Fibroblast of skin of left quadriceps (primary cell): ENCODE measurements around the gene APOL1.
A peak's percentile ranks its signal among the peaks of the same experiment; 100 is the strongest.
"Not testable (repeated sequence)": the region's sequence is repeated elsewhere in the genome, so short reads cannot be mapped to it uniquely, and the experiment has no call there.

Experiments used
- DNase-seq, 2 experiments: peaks; one replicate each; pipeline ENCODE4 v3.0.0-alpha.2; 2013; ENCODE audit warnings: low read depth in 2 of 2

Gene APOL1

GRCh38 chr22:36244522-36245391, 8.2 kb upstream of the APOL1 start:
- DNase-seq: peak; percentile 35 to 39

GRCh38 chr22:36245805-36246356, 7.1 kb upstream of the APOL1 start:
- DNase-seq: no peak

GRCh38 chr22:36246718-36247117, 6.2 kb upstream of the APOL1 start:
- DNase-seq: no peak

- no peak for DNase-seq
These were observed 5.0 kb upstream of the APOL1 start for GRCh38 chr22:36247955-36248354.

- DNase-seq: no peak
These were observed 3.8 kb upstream of the APOL1 start for GRCh38 chr22:36249160-36249559.

- not testable (repeated sequence) for DNase-seq
These were observed 2.5 kb upstream of the APOL1 start for GRCh38 chr22:36250292-36250960.

GRCh38 chr22:36251979-36252608, 839 bp upstream of the APOL1 start:
- DNase-seq: not testable (repeated sequence)

- no peak for DNase-seq
These were observed 874 bp downstream of the APOL1 start for GRCh38 chr22:36253523-36254490.

GRCh38 chr22:36255572-36255971, 2.6 kb downstream of the APOL1 start:
- not testable (repeated sequence) for DNase-seq

GRCh38 chr22:36256478-36256877, 3.5 kb downstream of the APOL1 start:
- DNase-seq: no peak

GRCh38 chr22:36257308-36257707, 4.4 kb downstream of the APOL1 start:
- no peak for DNase-seq

- no peak for DNase-seq
These were observed 5.2 kb downstream of the APOL1 start for GRCh38 chr22:36257948-36258670.

GRCh38 chr22:36258701-36259614, 6.0 kb downstream of the APOL1 start:
- peak in 1 of 2 experiments; percentile 18 for DNase-seq

- DNase-seq: no peak
These were observed 6.8 kb downstream of the APOL1 start for GRCh38 chr22:36259615-36260300.

GRCh38 chr22:36261675-36262074, 8.7 kb downstream of the APOL1 start:
- not testable (repeated sequence) for DNase-seq

GRCh38 chr22:36262307-36262706, 9.4 kb downstream of the APOL1 start:
- DNase-seq: not testable (repeated sequence)

GRCh38 chr22:36263216-36263673, 10.3 kb downstream of the APOL1 start:
- not testable (repeated sequence) for DNase-seq

GRCh38 chr22:36263886-36264664, 11.1 kb downstream of the APOL1 start:
- not testable (repeated sequence) for DNase-seq
